Activated T-cell treated with anti-CD3 and anti-CD28 coated beads, Interleukin-2, amount 50 U/mL, for 72 hours (primary cell): ENCODE data around the gene CCNY. TPM values are rescaled to one million over a fixed set of nuclear protein-coding genes. Genes with fewer than 3 reads are reported as not detected.
A peak's percentile ranks its signal among the peaks of the same experiment; 100 is the strongest.
"Not testable (repeated sequence)": the region's sequence is repeated elsewhere in the genome, so short reads cannot be mapped to it uniquely, and the experiment has no call there.

Source experiments
- ATAC-seq, 2 donors: fragments of 150-1000 bp; cut with Tn5 transposase; replicated peaks in 1 of 2; 2 replicates each; pipeline ENCODE4 v1.10.0; 2021; ENCODE audit warnings: moderate library complexity in 2 of 2, mild to moderate bottlenecking in 1 of 2
- DNase-seq, 2 donors: peaks; one replicate each; pipeline ENCODE4 v3.0.0; 2021 to 2022; ENCODE audit warnings: mixed read lengths in 1 of 2
- H3K27ac Mint-ChIP-seq: one replicate; pipeline ENCODE4 v1.8.0; 2022; ENCODE audit warnings: mild to moderate bottlenecking, moderate library complexity, mixed read lengths
- H3K27me3 Mint-ChIP-seq: one replicate; pipeline ENCODE4 v1.8.0; 2022; ENCODE audit warnings: low read depth, mixed read lengths
- H3K36me3 Mint-ChIP-seq, 2 donors: one replicate each; pipeline ENCODE4 v1.8.0; 2022; ENCODE audit warnings: mixed read lengths in 2 of 2, mild to moderate bottlenecking in 1 of 2; ENCODE audit not compliant: insufficient read depth in 2 of 2
- H3K4me1 Mint-ChIP-seq: one replicate; pipeline ENCODE4 v1.8.0; 2022; ENCODE audit warnings: low read depth, mixed read lengths
- H3K4me3 Mint-ChIP-seq, 2 donors: one replicate each; pipeline ENCODE4 v1.8.0; 2022; ENCODE audit warnings: mild to moderate bottlenecking in 2 of 2, mixed read lengths in 2 of 2, moderate library complexity in 2 of 2
- H3K9me3 Mint-ChIP-seq, 2 donors: one replicate each; pipeline ENCODE4 v1.8.0; 2022; ENCODE audit warnings: mixed read lengths in 2 of 2
- total RNA-seq, 2 donors: library from RNA; stranded (reverse); gene quantifications; one replicate each; pipeline ENCODE4 v1.2.3, GENCODE V29; 2022

CCNY gene
- total RNA-seq, 2 donors from 2014 or later = 54.1 to 78.6 TPM

DNA sequence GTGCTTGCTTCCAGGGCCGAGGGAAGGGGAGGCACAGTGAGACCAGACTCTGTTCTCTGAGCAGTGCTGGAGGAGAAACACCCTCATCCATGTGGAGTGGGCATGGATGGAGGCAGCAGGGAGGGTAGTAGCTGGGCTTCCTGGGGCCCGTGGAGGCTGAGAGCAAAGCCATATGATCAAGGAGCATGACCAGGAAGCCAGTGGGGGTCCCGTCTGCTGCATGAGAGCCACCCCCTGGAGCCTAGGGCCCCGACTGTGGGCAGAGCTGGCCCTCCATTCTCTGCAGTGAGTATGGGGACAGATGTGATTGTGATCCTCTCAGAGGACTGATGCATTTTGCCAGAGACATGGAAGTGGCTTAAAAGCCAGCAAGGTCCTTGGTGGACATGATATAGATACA is 61.6 kb downstream of the CCNY start:
- no peaks in the 10 kb centered on the region for H3K27me3 Mint-ChIP-seq
- no peak overlapping the region for H3K4me3 Mint-ChIP-seq
- H3K36me3 Mint-ChIP-seq = no peaks in the 10 kb centered on the region
- DNase-seq (no peak), ATAC-seq (no peak)
- no peak overlapping the region for H3K27ac Mint-ChIP-seq
- no peaks in the 10 kb centered on the region for H3K9me3 Mint-ChIP-seq
- H3K4me1 Mint-ChIP-seq = peaks cover 38% of the 10 kb centered on the region

DNA sequence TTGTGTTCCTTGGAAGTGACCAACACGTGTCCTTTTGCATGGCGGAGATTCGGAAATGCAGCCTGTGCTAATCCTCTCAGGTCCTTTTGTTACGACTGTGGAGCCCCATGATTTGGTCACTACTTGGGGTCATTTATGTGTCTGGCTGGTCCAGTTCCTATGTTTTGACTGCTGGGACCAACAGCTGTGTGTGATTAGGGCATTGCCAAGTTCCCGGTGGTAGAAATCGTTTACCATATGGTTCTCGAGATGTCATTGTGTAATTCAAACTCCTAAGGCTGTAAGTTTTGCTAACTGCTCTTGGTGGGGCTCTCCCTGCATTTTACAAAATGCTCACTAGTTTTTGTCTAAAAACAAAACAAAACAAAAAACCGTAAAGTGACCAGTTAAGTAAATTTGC is 62.0 kb downstream of the CCNY start:
- Mint-ChIP-seq H3K9me3 (no peaks in the 10 kb centered on the region), H3K27me3 (no peaks in the 10 kb centered on the region), H3K4me3 (no peak overlapping the region), H3K27ac (no peak overlapping the region), H3K36me3 (no peaks in the 10 kb centered on the region), H3K4me1 (peaks cover 34% of the 10 kb centered on the region)
- ATAC-seq (no peak), DNase-seq (no peak)

DNA sequence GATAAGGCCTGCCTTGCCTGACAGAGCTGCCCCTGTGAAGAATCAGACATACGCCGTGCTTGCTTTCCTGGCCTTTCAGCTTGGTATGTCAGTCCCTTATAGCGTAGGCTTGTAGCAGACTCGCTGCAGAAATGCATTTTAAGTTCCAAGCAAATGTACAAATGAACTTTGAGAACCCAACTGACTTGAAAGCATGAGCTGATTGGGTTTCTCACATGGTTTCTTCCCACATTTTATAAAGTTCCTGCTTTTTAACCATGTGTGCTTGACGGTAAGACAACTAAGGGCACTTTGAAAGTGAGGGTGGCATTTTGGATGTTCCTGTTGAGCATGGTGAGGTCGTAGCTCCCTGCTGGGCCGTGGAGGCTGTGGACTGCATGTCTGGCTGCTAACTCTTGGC is 62.6 kb downstream of the CCNY start:
- ATAC-seq (no peak), DNase-seq (no peak)
- H3K9me3 Mint-ChIP-seq = no peaks in the 10 kb centered on the region
- H3K4me3 Mint-ChIP-seq = no peak overlapping the region
- H3K27ac Mint-ChIP-seq = no peak overlapping the region
- H3K4me1 Mint-ChIP-seq = peaks cover 28% of the 10 kb centered on the region
- no peaks in the 10 kb centered on the region for H3K27me3 Mint-ChIP-seq
- no peaks in the 10 kb centered on the region for H3K36me3 Mint-ChIP-seq

DNA sequence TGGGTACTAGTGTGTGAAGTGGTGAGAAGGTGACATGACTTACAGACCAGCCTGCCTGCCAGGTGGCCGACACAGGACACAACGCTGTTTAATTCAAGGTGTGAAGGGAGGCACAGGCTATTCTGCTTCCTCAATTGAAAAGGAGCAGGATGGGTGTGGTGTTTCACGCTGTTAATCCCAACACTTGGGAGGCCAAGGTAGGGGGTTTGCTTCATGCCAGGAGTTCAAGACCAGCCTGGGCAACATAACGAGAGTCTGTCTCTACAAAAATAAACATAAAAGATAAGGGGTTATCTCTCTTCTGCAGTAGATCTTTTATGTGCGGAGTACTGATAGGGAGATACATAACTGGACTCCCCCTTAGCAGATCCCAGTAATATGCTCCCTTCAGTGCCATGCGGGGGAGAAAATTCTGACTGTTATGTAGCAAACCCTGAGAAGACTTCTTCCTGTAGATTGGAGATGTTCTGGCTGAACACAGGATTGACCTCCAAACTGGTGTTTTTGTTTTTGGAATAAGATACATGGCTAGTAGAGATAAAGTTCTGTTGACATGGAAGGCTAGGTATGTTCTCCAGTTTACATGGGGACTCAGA is 63.2 kb downstream of the CCNY start:
- DNase-seq (no peak), ATAC-seq (no peak)
- H3K36me3 Mint-ChIP-seq = no peaks in the 10 kb centered on the region
- H3K27me3 Mint-ChIP-seq = no peaks in the 10 kb centered on the region
- H3K9me3 Mint-ChIP-seq = no peaks in the 10 kb centered on the region
- peaks cover 25% of the 10 kb centered on the region for H3K4me1 Mint-ChIP-seq
- no peak overlapping the region for H3K4me3 Mint-ChIP-seq
- H3K27ac Mint-ChIP-seq = no peak overlapping the region

DNA sequence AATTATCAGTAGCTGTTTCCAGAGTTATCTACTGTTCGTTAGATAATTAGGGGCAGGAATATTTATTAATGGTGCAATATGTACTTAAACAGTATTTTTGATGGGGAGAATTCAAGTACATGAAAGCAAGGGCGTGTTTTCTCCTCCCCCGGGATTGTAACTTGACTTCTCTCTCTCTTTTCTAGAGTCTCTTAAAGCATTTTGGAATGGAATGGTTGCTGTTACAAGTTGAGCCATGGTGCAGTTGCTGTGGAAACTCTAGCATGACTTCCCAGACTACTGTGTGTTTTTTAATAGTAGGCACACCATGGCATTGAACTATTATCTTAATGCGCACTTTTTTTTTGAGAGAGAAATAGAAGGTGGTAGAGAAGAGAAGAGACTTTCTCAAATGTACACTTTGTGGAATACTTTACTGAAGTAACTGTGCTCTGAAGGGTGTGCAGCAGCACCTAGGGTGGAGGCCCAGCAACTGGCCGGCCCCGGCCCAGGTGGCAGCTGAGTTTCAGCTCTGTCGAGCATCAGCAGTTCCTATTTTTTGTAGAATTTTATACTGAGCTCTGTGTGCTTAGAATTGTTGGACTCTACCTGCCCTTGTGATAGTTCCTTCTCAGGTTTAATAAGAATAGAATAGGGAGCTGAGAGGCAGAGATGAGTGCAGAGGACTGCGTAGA is 64.4 kb downstream of the CCNY start:
- Mint-ChIP-seq H3K4me3 (no peak overlapping the region), H3K9me3 (no peaks in the 10 kb centered on the region), H3K36me3 (no peaks in the 10 kb centered on the region), H3K4me1 (peaks cover 20% of the 10 kb centered on the region), H3K27me3 (no peaks in the 10 kb centered on the region), H3K27ac (no peak overlapping the region)
- DNase-seq (no peak), ATAC-seq (no peak)

DNA sequence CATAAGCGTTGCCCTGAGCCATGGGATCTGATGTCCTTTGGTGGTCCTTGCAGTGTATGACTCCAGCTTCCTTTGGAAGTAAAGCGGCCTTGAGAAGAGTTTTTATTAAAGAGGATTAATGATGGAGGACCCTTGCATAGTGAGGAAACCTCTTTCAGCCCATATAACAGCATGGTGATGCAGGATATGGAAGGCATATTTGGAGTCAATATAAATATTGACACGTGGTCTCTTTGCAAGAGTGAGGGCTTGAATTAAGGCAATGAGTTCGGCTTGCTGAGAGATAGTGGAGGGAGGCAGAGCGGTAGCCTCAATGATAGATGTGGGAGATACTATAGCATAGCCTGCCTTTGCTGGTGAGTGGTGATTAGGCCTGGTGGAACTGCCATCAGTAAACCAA is 67.2 kb downstream of the CCNY start:
- H3K36me3 Mint-ChIP-seq, ATAC-seq, H3K9me3 Mint-ChIP-seq, H3K4me3 Mint-ChIP-seq, DNase-seq, H3K27me3 Mint-ChIP-seq, H3K27ac Mint-ChIP-seq: not testable (repeated sequence)
- peaks cover 20% of the 10 kb centered on the region for H3K4me1 Mint-ChIP-seq

DNA sequence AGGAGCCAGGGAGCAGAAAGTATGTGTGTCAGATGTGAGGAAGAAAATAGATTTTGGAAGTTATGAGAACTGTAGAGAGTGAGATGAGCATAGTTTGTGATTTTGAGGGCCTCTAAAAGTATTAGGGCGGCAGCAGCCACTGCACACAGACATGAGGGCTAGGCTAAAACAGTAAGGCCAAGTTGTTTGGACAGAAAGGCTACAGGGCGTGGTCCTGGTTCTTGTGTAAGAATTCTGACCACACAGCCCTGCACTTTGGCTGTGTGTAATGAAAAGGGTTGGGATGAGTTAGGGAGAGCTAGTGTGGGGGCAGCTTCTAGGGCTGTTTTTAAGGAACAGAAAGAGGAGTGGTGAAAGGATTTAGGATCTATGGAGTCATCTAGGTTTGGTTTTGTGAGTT is 67.8 kb downstream of the CCNY start:
- H3K27me3 Mint-ChIP-seq, ATAC-seq, DNase-seq, H3K36me3 Mint-ChIP-seq, H3K9me3 Mint-ChIP-seq, H3K27ac Mint-ChIP-seq, H3K4me3 Mint-ChIP-seq: not testable (repeated sequence)
- peaks cover 26% of the 10 kb centered on the region for H3K4me1 Mint-ChIP-seq

DNA sequence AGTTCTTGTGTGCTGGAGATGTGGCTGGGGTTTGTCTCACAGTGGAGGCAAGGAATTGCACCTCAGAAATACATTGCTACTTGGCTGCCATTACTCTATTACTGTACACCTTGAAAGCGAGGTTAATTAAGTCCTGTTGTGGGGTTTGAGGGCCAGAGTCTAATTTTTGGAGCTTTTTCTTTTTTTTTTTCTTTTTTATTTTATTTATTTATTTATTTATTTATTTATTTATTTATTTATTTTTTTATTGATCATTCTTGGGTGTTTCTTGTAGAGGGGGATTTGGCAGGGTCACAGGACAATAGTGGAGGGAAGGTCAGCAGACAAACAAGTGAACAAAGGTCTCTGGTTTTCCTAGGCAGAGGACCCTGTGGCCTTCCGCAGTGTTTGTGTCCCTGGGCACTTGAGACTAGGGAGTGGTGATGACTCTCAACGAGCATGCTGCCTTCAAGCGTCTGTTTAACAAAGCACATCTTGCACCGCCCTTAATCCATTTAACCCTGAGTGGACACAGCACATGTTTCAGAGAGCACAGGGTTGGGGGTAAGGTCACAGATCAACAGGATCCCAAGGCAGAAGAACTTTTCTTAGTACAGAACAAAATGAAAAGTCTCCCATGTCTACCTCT is 69.8 kb downstream of the CCNY start:
- not testable (repeated sequence) for H3K4me3 Mint-ChIP-seq, H3K27me3 Mint-ChIP-seq, DNase-seq, H3K9me3 Mint-ChIP-seq, ATAC-seq, H3K36me3 Mint-ChIP-seq, H3K27ac Mint-ChIP-seq
- peaks cover 27% of the 10 kb centered on the region for H3K4me1 Mint-ChIP-seq

DNA sequence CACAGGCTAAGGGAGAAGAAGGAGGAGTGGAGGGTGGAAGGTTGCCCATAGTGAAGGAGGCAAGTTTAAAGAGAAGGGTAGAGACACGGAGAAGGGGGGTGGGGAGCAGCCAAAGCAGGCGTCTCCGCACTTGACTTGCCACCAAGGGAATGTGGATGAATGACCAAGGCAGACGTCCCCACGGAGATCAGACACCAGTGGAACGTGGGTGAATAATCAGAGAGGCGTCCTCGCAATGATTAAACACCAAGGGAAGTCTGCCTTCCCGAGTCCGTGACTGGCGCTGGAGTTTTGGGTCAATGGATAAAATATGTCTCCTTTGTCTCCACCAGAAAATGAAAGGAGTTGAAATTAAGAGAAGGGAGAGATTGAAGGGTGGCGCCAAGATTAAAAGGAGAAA is 71.4 kb downstream of the CCNY start:
- H3K4me1 Mint-ChIP-seq = peaks cover 27% of the 10 kb centered on the region
- not testable (repeated sequence) for H3K9me3 Mint-ChIP-seq, ATAC-seq, DNase-seq, H3K27ac Mint-ChIP-seq, H3K4me3 Mint-ChIP-seq, H3K36me3 Mint-ChIP-seq, H3K27me3 Mint-ChIP-seq

DNA sequence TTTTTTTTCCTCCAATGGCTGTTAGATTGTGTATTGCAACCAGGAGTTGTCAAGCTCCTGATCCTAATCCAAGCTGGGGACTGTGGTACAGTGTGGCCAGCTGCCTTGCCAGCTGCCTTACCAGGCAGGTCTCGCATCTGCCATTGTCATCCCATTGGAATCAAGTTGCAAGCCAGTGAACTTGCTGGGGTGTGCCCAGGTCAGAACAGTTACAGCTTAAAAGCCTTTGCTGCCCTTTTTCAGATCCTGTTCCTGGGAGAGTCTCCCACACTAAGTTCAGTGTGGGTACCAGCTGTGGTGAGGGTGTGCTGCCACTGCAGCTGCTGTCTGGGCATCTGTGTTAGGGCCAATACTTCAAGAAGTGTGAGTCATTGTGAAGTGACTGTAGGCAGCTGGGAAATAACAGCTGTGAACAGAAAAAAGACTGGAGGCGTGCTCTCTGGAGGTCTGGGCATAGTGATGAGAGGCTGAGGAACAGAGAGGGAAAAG is 72.8 kb downstream of the CCNY start:
- DNase-seq (peak in 1 of 2 donors; percentile 17), ATAC-seq (peak; percentile 75 to 79)
- Mint-ChIP-seq H3K36me3 (no peaks in the 10 kb centered on the region), H3K27me3 (no peaks in the 10 kb centered on the region), H3K9me3 (no peaks in the 10 kb centered on the region), H3K4me3 (no peak overlapping the region), H3K27ac (no peak overlapping the region), H3K4me1 (peaks cover 27% of the 10 kb centered on the region)

DNA sequence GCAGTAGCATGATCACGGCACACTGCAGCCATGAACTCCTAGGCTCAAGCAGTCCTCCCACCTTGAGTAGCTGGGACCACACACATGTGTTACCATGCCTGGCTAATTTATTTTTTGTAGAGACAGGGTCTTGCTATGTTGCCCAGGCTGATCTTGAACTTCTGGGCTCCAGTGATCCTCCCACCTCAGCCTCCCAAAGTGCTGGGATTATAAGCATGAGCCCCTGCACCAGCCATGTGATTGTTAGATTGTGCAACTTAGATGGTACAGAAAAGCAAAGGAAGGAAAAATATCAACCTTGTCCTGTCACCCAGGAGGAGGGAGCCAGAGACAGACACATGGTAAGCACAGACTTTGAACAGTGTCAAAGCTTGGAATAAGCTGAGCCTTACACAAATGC is 73.5 kb downstream of the CCNY start:
- Mint-ChIP-seq H3K27me3 (no peaks in the 10 kb centered on the region), H3K36me3 (no peaks in the 10 kb centered on the region), H3K4me1 (peaks cover 27% of the 10 kb centered on the region), H3K9me3 (no peaks in the 10 kb centered on the region), H3K4me3 (no peak overlapping the region), H3K27ac (no peak overlapping the region)
- DNase-seq (no peak), ATAC-seq (no peak)

DNA sequence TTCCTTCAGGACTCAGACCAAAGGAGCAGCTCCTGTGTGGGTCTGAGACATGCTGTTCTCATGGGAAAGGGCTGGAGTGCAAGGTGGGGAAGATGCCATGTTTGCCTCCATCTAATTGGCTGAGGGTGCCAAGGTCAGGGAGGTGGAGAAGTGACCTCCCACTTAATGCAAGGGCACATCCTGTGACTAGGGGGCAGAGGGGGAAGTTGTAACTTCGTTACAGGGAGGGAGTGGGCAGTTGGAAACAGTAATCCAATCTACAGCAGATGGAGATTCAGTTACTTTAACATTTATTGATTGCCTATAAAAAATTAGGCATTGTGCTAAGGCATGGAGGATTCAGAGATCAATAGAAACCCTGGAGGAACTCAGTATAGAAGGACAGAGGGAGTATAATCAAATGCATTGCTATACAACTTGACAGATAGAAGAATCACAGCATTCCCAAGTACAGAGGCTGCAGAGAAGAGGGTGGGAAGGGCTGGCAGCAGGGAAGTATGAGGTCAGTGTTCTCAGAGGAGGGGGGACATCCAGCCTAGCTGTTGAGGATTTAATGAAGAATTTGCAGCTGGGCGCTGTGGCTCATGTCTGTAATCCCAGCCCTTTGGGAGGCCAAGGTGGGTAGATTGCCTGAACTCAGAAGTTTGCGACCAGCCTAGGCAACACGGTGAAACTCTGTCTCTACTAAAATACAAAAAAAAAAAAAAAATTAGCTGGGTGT is 75.9 kb downstream of the CCNY start:
- Mint-ChIP-seq H3K36me3 (no peaks in the 10 kb centered on the region), H3K4me1 (peaks cover 27% of the 10 kb centered on the region), H3K27ac (no peak overlapping the region), H3K4me3 (no peak overlapping the region), H3K9me3 (no peaks in the 10 kb centered on the region), H3K27me3 (no peaks in the 10 kb centered on the region)
- ATAC-seq = no peak
- DNase-seq = no peak

DNA sequence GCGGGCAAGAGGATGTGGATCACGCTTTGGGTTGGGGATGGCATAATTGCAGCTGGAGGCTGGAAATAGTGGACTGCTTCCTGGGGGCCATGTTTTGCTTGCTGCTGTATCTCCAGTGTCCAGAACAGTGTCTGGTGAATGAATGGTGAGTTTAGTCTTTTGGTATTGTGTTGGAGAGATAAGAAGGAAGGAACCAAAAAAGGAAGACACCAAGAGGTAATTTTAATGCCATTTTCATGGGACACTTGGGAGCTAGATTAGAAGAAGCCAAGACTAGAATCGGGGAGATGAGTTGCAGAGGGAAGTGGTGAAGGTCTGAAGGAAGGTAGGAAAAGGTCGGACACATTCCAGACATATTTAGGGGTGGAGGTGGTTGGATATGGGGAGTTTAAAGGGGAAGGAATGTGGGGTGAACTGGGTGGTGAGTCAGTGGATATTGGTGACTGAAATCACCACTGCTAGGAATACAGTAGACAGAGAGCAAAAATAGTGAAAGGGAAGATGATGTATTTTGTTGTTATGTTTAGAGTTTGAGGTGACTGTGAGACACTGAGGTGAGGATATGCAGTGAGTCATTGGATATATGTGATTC is 76.7 kb downstream of the CCNY start:
- H3K4me1 Mint-ChIP-seq = peaks cover 27% of the 10 kb centered on the region
- ATAC-seq = peak; percentile 61 to 73

More for the DNA sequence above, 76.7 kb downstream of the CCNY start:
- H3K27ac Mint-ChIP-seq = no peak overlapping the region
- no peak for DNase-seq
- H3K9me3 Mint-ChIP-seq = no peaks in the 10 kb centered on the region
- H3K27me3 Mint-ChIP-seq = no peaks in the 10 kb centered on the region
- no peak overlapping the region for H3K4me3 Mint-ChIP-seq
- H3K36me3 Mint-ChIP-seq = no peaks in the 10 kb centered on the region
